Fibroblast of lung (primary cell): ENCODE data around the gene KCNJ6.

Experiments used
- CTCF ChIP-seq, 2 donors: IDR thresholded peaks in 1 of 2; conservative IDR thresholded peaks in 1 of 2; 1 replicate in 1 of 2; 2 replicates in 1 of 2; pipeline ENCODE4 v1.5.1; 2011 to 2012; ENCODE audit warnings: low read length in 2 of 2, control low read depth in 1 of 2, inconsistent platforms in 1 of 2, low read depth in 1 of 2, mild to moderate bottlenecking in 1 of 2
- EZH2 ChIP-seq: IDR thresholded peaks from 2 replicates; pipeline ENCODE4 v1.5.1; 2012; ENCODE audit warnings: low read length, control low read depth, mild to moderate bottlenecking; ENCODE audit errors: missing control alignments

GRCh38 chr21:37658817-37659458 is 257.3 kb downstream of the KCNJ6 start:
- TF ChIP-seq CTCF (conservative IDR thresholded peaks at IDR 0.05 in 1 of 2, IDR thresholded peaks at IDR 0.05 in 1 of 2; ENCODE audit: low read depth in 1 of 2, low read length in 2 of 2) (peak; percentile 27 to 29), EZH2 (no peak)
